Left forelimb (tissue), 1 donor: Measurements from ENCODE around the gene MAPK9.
"Not testable (repeated sequence)": the region's sequence is repeated elsewhere in the genome, so short reads cannot be mapped to it uniquely, and the experiment has no call there.

Source experiments
- DNase-seq: peaks from one replicate; pipeline ENCODE4 v3.0.0-alpha.2; 2018; ENCODE audit warnings: low spot score

The MAPK9 gene

GRCh38 chr5:180326989-180327565, 35.2 kb upstream of the MAPK9 start:
- no peak for DNase-seq

GRCh38 chr5:180324601-180324950, 32.7 kb upstream of the MAPK9 start:
- no peak for DNase-seq

GRCh38 chr5:180323941-180324600, 32.2 kb upstream of the MAPK9 start:
- DNase-seq = no peak

- DNase-seq = no peak
These were observed 31.3 kb upstream of the MAPK9 start for GRCh38 chr5:180323160-180323559.

- DNase-seq = no peak
These were observed 26.7 kb upstream of the MAPK9 start for GRCh38 chr5:180318456-180319089.

GRCh38 chr5:180316586-180316985, 24.7 kb upstream of the MAPK9 start:
- no peak for DNase-seq

- no peak for DNase-seq
These were observed 23.9 kb upstream of the MAPK9 start for GRCh38 chr5:180315762-180316212.

GRCh38 chr5:180313677-180314505, 22.0 kb upstream of the MAPK9 start:
- no peak for DNase-seq

- no peak for DNase-seq
These were observed 19.3 kb upstream of the MAPK9 start for GRCh38 chr5:180311216-180311615.

GRCh38 chr5:180306796-180307195, 14.9 kb upstream of the MAPK9 start:
- DNase-seq = no peak

- DNase-seq = no peak
These were observed 13.6 kb upstream of the MAPK9 start for GRCh38 chr5:180305481-180305880.

GRCh38 chr5:180304431-180305375, 12.8 kb upstream of the MAPK9 start:
- DNase-seq = no peak

GRCh38 chr5:180304016-180304292, 12.1 kb upstream of the MAPK9 start:
- DNase-seq = no peak

GRCh38 chr5:180303226-180304015, 11.5 kb upstream of the MAPK9 start:
- DNase-seq = no peak

GRCh38 chr5:180302256-180302655, 10.4 kb upstream of the MAPK9 start:
- no peak for DNase-seq

GRCh38 chr5:180301253-180301652, 9.4 kb upstream of the MAPK9 start:
- no peak for DNase-seq

- no peak for DNase-seq
These were observed 7.6 kb upstream of the MAPK9 start for GRCh38 chr5:180299526-180299925.

- not testable (repeated sequence) for DNase-seq
These were observed 7.1 kb upstream of the MAPK9 start for GRCh38 chr5:180299014-180299413.

- no peak for DNase-seq
These were observed 5.9 kb upstream of the MAPK9 start for GRCh38 chr5:180297587-180298282.

GRCh38 chr5:180296771-180297170, 4.9 kb upstream of the MAPK9 start:
- DNase-seq = no peak
